ENCODE data around the gene RIN3. TPM values are rescaled to one million over a fixed set of nuclear protein-coding genes. Genes with fewer than 3 reads are reported as not detected.

Gene RIN3
- total and polyA plus RNA-seq, 10 of the 15 experiments (the other 5 are each of a cell fraction or from before 2014, with no cell fraction given), result 0.91 to 23.3 (median 6.3) TPM

GRCh38 chr14:92563359-92563758, 49.8 kb downstream of the RIN3 start (continued):
- no peak for TF ChIP-seq ZBTB11 (CRISPR knock-in tag; IDR thresholded peaks at IDR 0.05)
- TF ChIP-seq ZNF274 (IDR thresholded peaks at IDR 0.05; ENCODE audit: insufficient read depth, insufficient read length), result no peak
- no peak for TF ChIP-seq NFYB (IDR thresholded peaks at IDR 0.05; ENCODE audit: insufficient read depth, low read depth, low read length)
- no peak for TF ChIP-seq TCF12 (IDR thresholded peaks at IDR 0.05; ENCODE audit: low read depth, low read length)
- no peak for TF ChIP-seq BCL3 (IDR thresholded peaks at IDR 0.05; ENCODE audit: borderline replicate concordance, insufficient read depth, low read depth, low read length, poor library complexity, severe bottlenecking)
- TF ChIP-seq KLF5 (IDR thresholded peaks at IDR 0.05; ENCODE audit: partially characterized antibody), result no peak
- TF ChIP-seq SPI1 (IDR thresholded peaks at IDR 0.05; ENCODE audit: borderline replicate concordance, insufficient read depth, low read depth, low read length), result no peak
- TF ChIP-seq BCLAF1 (IDR thresholded peaks at IDR 0.05), result no peak
- TF ChIP-seq CHD2 (IDR thresholded peaks at IDR 0.05; ENCODE audit: borderline replicate concordance, low read depth, low read length), result no peak
- no peak for TF ChIP-seq GATAD2B (conservative IDR thresholded peaks at IDR 0.05; ENCODE audit: low read depth)
- TF ChIP-seq ZNF622 (IDR thresholded peaks at IDR 0.05), result no peak
- no peak for TF ChIP-seq NRF1 (conservative IDR thresholded peaks at IDR 0.05; ENCODE audit: low read depth, low read length)
- no peak for TF ChIP-seq LARP7 (IDR thresholded peaks at IDR 0.05)
- peak; percentile 21 for TF ChIP-seq MEF2B (IDR thresholded peaks at IDR 0.05; ENCODE audit: partially characterized antibody, poor library complexity, severe bottlenecking)
- TF ChIP-seq, protein P1, sequence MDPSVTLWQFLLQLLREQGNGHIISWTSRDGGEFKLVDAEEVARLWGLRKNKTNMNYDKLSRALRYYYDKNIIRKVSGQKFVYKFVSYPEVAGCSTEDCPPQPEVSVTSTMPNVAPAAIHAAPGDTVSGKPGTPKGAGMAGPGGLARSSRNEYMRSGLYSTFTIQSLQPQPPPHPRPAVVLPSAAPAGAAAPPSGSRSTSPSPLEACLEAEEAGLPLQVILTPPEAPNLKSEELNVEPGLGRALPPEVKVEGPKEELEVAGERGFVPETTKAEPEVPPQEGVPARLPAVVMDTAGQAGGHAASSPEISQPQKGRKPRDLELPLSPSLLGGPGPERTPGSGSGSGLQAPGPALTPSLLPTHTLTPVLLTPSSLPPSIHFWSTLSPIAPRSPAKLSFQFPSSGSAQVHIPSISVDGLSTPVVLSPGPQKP (IDR thresholded peaks at IDR 0.05; ENCODE audit: low read depth, low read length), result no peak
